Left cardiac atrium (tissue), 4 donors: ENCODE results near the gene RNF13. TPM values are rescaled to one million over a fixed set of nuclear protein-coding genes. Genes with fewer than 3 reads are reported as not detected.
"Not testable (repeated sequence)": the region's sequence is repeated elsewhere in the genome, so short reads cannot be mapped to it uniquely, and the experiment has no call there.

Experiments
- ATAC-seq, 2 donors: fragments of 200-7000 bp; cut with Tn5 transposase; one replicate each; pipeline ENCODE4 v1.9.1; 2020; ENCODE audit warnings: mild to moderate bottlenecking in 2 of 2, moderate library complexity in 2 of 2
- DNase-seq: peaks from one replicate; pipeline ENCODE4 v3.0.0-alpha.2; 2020
- intact Hi-C, 2 donors: fragments of 100-400 bp; cut with DNase I; formaldehyde crosslinking; loops; one replicate each; pipeline versions ENCODE4 v1.14.1 to v1.15.1; 2022 to 2023
- total RNA-seq, 2 donors: library from RNA; stranded (reverse); fragmentation: NEBNext Ultra II Directional; extraction: Animal tissue kit (Norgen Biotek cat#: 25700); gene quantifications; one replicate each; pipeline ENCODE4 v1.2.1, GENCODE V29; 2021
- donor health status: DM: no; HTN: yes; CAD: no.
- donor health status: DM: no; HTN: yes; CAD: no; lungs with severe emphysema.
- donor health status: DM: yes; HTN: yes; CAD: no.
- donor health status: Dilated cardiomyopathy.

RNF13 gene
- total RNA-seq, 2 donors from 2014 or later, result 60.3 to 62.2 TPM

DNA sequence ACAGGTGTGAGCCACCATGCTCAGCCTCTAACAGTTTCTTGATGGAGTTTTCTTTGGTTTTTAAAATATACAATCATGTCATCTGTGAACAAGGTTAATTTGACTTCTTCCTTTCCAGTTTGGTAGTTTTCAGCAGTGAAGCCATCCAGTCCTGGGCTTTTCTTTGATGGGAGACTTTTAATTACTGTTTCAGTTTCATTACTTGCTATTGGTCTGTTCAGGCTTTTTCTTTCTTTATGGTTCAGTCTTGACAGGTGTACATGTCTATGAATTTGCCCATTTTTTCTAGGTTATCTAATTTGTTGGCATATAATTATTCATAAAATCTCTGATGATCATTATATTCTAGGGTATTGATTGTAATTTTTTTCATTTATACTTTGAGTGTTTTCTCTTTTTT, 120.8 kb downstream of the RNF13 start:
- intact Hi-C loops, result no loop called here
- no peak for ATAC-seq
- no peak for DNase-seq

DNA sequence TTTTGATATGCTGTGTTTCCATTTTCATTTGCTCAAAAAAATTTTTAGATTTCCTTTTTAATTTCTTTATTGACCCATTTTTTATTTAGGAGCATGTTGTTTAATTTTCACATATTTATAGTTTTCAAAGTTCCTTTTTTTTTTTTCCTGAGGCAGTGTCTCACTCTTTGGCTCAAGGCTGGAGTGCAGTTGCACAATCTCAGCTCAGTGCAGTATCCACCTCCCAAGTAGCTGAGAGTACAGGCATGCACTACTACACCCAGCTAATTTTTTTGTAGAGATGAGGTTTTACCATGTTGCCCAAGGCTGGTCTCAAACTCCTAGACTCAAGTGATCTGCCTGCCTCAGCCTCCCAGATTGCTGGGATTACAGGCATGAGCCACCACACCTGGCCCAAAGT, 121.5 kb downstream of the RNF13 start:
- intact Hi-C loops, result no loop called here
- ATAC-seq (peak; percentile 71 to 91), DNase-seq (peak; percentile 36)

DNA sequence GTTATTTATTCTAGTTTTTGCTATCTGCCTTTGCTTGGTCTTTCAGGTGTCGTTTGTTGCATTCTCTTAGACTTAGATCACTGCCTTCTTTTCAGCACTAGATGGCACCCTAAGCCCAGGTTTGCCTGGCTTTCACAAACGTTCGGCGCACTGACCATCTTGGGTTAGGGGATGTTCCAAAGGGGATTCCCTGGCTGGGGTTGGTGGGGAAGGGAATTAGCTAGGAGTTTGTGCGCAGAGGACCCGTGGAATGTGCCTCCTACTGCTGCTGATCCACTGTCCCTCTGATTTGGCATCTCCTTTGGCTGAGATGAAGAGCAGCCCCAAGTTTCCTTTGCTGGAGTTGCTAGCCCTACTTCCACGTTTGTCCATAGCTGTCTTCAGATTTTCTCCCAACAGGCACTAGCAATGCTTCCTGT, 123.8 kb downstream of the RNF13 start:
- peak; percentile 29 for DNase-seq
- ATAC-seq, result peak; percentile 55 to 68
- intact Hi-C loops, result no loop called here

DNA sequence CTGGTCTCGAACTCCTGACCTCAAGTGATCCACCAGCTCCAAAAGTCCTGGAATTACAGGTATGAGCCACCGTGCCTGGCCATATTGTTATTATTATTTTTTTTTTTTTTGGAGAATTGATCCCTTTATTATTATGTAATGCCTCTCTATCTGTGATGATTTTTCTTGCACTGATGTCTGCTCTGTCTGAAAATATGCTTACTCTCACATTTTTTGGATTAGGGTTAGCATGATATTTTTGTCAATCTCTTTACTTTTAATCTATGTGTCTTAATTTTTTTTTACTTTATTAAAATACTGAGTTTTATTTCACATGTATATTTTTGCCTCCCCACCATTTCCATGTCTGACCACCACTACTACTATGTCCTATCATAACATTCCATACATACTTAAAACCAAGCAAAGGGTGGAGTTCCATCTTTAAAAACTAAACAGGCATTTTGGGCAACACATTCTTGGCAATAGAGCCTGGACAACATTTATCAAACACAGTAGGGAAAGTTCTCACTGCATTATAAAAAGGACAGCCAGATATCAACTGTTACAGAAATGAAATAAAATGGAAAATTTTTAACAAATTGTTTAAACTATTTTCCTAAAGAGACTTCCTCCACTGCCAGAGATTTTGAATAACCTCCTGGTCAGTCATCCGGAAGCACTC, 125.5 kb downstream of the RNF13 start:
- intact Hi-C loops, DNase-seq, ATAC-seq: not testable (repeated sequence)

DNA sequence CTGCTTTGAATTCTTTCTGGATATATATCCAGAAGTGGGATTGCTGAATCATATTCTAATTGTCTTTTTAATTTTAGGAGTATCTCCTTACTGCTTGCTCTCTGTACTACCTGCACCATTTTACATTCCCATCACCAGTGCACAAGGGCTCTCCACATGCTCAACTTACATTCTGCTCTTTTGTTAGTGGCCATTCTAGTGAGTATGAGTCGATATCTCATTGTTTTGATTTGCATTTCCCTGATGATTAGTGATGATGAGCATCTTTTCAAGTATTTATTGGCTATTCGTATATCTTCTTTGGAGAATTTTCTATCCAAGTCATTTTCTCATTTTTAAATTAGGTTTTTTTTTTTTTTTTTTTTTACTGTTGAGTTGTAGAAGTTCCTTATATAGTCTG, 128.2 kb downstream of the RNF13 start:
- ATAC-seq (no peak), DNase-seq (no peak)
- intact Hi-C loops, result no loop called here

DNA sequence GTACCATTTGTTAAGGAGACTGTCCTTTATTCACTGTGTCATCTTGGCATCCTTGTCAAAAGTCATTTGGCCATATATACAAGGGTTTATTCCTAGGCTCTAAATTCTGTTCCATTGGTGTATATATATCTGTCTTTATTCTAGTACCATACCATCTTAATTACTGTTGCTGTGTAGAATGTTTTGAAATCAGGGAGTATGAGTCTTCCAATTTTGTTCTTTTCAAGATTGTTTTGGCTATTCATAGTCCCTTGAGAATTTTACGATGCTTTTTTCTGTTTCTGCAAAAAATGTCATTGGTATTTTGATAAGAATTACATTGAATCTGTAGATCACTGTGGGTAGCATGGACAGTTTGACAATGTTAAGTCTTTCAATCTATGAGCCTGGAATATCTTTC, 128.9 kb downstream of the RNF13 start:
- intact Hi-C loops, result no loop called here
- DNase-seq (no peak), ATAC-seq (no peak)

DNA sequence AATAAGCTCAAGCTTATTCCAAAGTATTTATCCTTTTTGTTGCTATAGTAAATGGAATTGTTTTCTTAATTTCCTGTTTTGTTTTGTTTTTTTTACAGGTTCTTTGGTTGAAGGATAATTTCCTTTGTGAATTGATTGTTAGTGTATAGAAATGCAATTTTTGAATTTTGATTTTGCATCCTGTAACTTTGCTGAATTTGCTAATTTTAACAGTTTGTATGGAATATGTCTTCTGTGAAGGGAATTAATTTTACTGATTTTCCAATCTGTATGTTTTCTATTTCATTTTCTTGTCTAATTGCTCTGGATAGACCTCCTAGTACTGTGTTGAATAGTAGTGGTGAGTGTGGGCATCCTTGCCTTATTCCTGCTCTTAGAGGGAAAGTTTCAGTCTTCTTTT, 129.4 kb downstream of the RNF13 start:
- no peak for DNase-seq
- intact Hi-C loops, result no loop called here
- ATAC-seq, result no peak

DNA sequence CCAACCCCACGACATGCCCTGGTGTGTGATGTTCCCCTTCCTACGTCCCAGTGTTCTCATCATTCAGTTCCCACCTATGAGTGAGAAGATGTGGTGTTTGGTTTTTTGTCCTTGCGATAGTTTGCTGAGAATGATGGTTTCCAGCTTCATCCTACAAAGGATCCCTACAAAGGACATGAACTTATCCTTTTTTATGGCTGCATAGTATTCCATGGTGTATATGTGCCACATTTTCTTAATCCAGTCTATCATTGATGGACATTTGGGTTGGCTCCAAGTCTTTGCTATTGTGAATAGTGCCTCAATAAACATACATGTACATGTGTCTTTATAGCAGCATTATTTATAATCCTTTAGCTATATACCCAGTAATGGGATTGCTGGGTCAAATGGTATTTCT, 131.0 kb downstream of the RNF13 start:
- DNase-seq, ATAC-seq, intact Hi-C loops: not testable (repeated sequence)

DNA sequence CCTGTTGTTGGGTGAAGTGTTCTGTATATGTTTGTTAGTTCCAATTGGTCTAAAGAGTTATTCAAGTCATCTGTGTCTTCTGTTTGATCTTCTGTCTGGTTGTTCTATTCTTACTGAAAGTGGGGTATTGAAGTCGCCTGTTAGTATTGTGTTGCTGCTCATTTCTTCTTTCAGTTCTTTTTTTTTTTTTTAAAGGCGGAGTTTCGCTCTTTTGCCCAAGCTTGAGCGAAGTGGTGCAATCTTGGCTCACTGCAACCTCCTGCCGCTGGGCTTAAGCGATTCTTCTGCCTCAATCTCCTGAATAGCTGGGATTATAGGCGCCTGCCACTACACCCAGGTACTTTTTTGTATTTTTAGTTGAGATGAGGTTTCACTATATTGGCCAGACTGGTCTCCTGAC, 134.2 kb downstream of the RNF13 start:
- DNase-seq (no peak), ATAC-seq (no peak)
- intact Hi-C loops, result no loop called here

DNA sequence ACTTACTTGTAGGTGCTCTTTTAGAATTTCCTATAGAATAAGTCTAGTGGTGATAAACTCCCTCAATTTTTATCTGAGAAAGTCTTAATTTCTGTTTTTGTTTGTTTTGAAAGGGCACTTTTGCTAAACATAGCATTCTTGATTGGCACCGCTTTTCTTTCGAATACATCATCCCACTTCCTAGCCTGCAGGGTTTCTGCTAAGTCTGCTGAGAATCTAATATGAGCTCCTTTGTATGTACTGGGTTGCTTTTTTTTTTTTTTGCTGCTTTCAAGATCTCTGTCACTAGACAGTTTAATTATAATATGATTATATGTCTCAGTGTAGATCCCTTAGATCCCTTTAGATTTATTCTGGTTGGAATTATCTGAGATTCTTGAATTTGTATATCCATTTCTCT, 136.2 kb downstream of the RNF13 start:
- DNase-seq (no peak), ATAC-seq (no peak)
- intact Hi-C loops, result no loop called here

DNA sequence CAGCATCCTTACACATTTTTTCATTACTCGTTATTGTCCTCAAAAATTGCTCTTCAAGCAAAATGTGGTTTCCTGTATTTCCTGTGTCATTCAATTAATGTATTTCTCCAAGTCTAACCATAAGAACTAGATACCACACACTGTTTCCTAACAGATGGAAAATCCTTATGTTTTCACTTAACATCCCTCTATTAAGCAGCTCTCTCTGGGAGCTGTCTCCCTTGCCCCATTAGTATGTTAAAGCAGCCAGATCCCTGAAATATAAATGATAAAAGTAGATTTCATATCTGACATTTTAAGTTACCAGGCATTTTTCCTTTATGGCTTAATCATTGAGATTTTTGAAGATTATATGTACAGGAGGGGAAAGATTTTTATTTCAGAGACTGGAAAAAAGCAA, 141.8 kb downstream of the RNF13 start:
- intact Hi-C loops, result no loop called here
- ATAC-seq (no peak), DNase-seq (no peak)

DNA sequence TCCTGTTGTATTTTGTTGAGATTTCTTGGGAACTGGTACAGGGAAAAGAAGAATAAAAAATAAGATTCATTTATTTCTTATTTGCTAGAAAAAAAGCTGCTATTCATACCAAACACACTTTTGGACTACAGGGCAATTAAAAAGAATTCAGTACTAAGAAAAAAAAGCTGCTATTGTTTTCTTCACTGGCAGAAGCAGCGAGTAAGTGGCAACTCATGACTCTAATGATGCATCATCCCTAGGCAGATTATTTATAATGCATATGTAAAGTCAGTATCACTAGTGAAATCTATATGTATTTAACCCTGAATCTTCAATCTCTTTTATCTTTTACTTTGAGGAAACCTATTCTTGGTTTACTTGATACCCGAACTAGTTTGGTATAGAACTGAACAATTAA, 142.4 kb downstream of the RNF13 start:
- no peak for ATAC-seq
- DNase-seq, result no peak
- intact Hi-C loops, result no loop called here

DNA sequence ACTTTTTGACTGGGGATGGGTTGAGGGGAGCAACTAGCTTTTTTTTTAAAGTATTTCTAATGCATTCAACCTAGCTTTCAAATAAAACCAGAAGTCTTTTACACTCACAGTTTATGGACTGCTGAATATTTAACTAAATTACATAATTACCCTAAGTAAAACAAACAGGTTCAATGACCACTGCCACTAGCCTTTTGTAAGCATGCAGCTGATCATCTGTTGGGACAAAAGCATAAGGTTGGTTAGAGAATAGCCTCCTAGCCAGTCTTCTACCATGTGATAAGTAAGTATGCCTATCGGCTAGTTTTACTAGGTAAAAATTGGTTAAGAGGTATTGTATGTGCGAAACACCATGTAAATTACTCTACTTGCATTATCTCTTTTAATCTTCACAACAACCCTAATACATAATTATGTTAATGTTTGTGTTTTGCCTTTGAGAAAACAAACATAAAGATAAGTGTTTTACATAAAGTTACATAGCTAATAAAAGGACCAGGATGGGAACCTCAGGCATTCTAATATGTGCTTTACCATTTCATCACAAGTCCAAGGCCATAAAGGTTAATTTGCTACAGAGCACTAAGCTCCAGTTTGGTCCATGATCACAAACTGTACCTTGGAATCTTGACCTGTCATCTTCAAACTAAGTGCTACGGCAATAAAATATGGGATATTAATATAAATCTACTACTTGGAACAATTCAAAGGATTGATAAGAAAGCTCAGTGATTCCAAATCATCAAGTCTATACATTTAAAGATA, 144.5 kb downstream of the RNF13 start:
- DNase-seq (no peak), ATAC-seq (no peak)
- intact Hi-C loops, result no loop called here

DNA sequence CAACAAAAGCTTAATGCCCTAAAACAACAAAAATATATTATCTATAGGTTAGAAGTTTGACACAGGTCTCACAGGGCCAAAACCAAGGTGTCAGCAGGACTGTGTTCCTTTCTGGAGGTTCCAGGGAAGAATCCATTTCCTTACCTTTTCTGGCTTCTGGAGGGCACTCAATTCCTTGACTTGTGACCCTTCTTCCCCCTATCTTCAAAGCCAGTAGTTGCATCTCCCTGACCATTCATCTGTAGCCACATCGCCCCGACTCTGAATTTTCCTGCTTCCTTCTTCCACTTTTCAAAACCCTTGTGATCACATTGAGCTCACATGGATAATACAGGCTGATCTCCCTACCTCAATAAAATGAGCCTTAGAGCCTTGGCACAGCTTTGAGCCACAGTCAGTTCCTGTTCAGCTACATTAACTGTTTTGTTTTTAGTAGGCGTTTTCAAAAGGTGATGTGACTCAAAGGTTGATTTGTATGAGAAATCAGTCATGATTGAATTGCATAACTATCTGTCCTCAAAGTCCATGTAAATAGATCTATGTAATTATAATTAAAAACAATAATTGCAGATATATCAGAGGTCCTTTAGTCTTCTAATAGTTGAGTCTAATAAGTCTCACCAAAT, 145.3 kb downstream of the RNF13 start:
- DNase-seq (no peak), ATAC-seq (no peak)
- intact Hi-C loops, result no loop called here

DNA sequence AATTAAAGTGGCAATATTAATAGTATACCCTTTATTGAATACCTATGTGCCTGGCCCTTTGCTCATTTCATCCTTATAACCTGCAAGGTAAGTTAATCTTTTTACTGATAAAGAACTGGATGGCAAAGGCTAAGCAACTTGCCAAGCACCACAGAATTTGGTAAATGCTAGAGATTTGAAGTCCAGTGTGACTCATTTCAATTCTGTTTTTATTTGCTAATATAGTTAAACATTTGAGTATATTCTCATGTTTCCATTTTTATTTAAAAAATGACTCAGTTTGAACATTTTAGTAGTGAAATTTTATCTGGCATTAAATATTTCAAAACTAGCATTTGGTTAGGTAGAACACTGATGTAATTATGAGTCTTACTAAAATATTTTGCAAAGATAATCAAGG, 146.4 kb downstream of the RNF13 start:
- intact Hi-C loops, result no loop called here
- no peak for DNase-seq
- no peak for ATAC-seq

DNA sequence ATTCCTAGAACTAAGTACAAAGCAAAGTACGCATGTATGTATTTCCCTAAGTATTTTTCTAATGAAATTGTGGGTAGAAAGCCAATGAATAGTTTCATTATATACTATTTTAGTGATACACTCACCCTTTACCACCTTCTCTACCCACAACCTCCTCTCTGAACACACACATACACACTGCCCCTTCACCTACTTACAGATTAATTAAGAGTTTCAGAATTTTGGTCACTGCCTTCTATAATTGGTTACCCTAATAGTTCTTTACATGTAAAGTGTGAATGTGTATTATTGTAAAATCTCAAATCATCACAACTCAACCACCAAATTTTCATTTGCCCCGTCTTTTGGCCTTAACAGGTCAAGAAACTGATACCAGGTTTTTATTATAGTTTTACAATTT, 150.5 kb downstream of the RNF13 start:
- ATAC-seq (no peak), DNase-seq (no peak)
- intact Hi-C loops, result loop anchor here (10.0 kb wide), 2 partner anchors 261 to 531 kb away; no protein-coding TSS in a partner anchor

DNA sequence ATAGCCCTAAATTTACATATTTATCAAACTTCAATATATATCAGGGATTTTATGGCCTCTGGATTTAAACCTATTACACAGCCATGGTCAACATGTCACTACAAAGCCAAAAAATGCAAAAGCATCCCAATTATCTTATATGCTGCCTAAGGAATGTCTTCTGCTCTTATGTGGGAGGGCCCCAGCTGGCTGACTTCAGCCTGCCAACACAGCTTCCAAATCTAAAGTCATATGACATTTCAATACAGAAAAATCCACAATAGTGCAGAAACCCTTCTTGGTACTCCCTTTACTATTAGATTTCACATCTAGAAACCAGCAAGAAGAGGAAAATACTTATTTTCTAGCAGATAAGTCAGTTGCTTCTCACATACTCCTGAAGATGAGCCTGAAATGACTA, 151.3 kb downstream of the RNF13 start:
- intact Hi-C loops, result loop anchor here (10.0 kb wide), 2 partner anchors 261 to 531 kb away; no protein-coding TSS in a partner anchor
- ATAC-seq (no peak), DNase-seq (no peak)

DNA sequence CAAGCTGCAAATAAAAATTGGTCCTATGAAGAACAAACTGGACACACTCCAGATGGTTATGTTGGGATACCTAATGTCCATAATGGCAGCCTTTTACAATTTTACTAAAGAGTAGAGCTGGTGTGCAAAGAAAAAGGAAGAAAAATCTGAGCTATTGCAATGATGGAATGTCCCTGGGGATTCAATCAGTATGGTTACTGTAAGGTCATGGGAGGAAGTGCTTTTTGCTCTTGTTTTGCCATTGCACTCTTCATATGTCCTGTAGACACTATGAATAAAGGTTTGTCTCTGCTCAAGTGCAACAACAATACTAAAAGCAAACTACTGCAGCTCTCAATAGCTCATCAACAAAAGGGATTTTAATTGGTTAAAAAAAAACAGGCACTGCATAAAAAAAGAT, 152.3 kb downstream of the RNF13 start:
- DNase-seq (no peak), ATAC-seq (no peak)
- intact Hi-C loops, result loop anchor here (5.0 to 10.0 kb wide), 4 partner anchors 202 to 530 kb away; no protein-coding TSS in a partner anchor

DNA sequence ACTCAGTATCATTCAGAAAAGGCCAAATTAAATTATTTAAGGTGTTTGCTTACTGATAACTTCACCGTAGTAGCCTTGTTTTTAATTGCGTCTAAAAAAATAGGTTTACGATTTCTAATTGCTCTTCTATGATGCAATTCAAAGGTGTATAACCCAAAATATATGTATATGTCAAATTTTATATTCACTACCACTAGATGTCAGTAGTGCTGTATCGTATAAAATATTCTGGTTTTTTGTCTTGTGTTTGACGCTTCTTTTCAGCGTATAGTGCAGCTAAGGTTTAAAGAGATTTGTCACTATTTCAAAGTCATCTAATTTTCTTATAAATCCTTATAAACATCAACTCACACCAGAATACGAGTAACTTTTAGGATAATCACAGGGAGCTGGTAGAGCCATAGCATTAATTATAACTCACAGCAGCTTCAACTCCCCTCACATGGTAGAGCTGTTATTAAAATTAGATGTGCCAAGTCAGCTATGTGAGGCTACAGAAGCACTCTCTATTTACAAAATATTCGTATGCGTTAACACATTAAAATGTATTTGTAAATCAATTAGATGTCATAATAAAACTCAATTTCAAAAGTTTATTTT, 154.2 kb downstream of the RNF13 start:
- intact Hi-C loops, result loop anchor here (1.0 to 10.0 kb wide), 5 partner anchors 200 to 528 kb away; no protein-coding TSS in a partner anchor
- ATAC-seq, result no peak

DNA sequence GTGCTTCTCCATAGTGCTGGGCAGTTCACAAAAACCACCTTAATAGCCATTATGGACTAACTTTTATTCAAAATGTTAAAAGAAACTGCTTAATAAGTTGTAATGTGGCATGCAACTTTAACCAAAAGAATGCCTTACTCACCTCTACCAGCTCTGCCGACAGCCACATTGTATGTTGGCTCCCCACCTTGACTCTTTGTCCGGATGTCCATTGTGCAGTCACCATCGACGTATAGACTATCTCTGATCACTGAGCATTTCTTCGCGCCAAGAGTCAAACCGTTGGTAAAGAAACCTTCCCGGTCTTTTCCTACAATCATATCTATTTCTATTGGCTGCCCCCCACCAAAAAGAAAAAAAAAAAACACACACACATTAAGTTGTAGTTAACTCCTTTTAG, 155.2 kb downstream of the RNF13 start:
- intact Hi-C loops, result loop anchor here (5.0 to 10.0 kb wide), 4 partner anchors 199 to 527 kb away; no protein-coding TSS in a partner anchor

More for the DNA sequence above, 154.2 kb downstream of the RNF13 start:
- DNase-seq, result no peak

More for the DNA sequence above, 155.2 kb downstream of the RNF13 start:
- ATAC-seq (no peak), DNase-seq (no peak)
